Central memory CD8-positive, alpha-beta T cell (primary cell): Measurements from ENCODE around the gene GRID1.
"Not testable (repeated sequence)": the region's sequence is repeated elsewhere in the genome, so short reads cannot be mapped to it uniquely, and the experiment has no call there.

Source experiments
- ATAC-seq: fragments of 150-1000 bp; cut with Tn5 transposase; replicated peaks from 2 replicates; pipeline ENCODE4 v1.10.0; 2022; ENCODE audit warnings: mild to moderate bottlenecking, moderate FRiP score, moderate number of reproducible peaks; ENCODE audit not compliant: poor library complexity, severe bottlenecking; ENCODE audit errors: extremely low read depth
- DNase-seq, 2 donors: peaks; one replicate each; pipeline ENCODE4 v3.0.0; 2021; ENCODE audit warnings: low spot score in 2 of 2
- H3K27ac Mint-ChIP-seq: one replicate; pipeline ENCODE4 v1.8.0; 2022; ENCODE audit warnings: low read depth, mild to moderate bottlenecking, moderate library complexity, mixed read lengths
- H3K27me3 Mint-ChIP-seq: one replicate; pipeline ENCODE4 v1.8.0; 2022; ENCODE audit warnings: mixed read lengths
- H3K36me3 Mint-ChIP-seq: one replicate; pipeline ENCODE4 v1.8.0; 2022; ENCODE audit warnings: mild to moderate bottlenecking, moderate library complexity, mixed read lengths; ENCODE audit not compliant: insufficient read depth
- H3K4me1 Mint-ChIP-seq: one replicate; pipeline ENCODE4 v1.8.0; 2022; ENCODE audit warnings: mixed read lengths
- H3K4me3 Mint-ChIP-seq: one replicate; pipeline ENCODE4 v1.8.0; 2022; ENCODE audit warnings: mild to moderate bottlenecking, moderate library complexity, mixed read lengths
- H3K9me3 Mint-ChIP-seq: one replicate; pipeline ENCODE4 v1.8.0; 2022; ENCODE audit warnings: mixed read lengths

Gene GRID1

DNA sequence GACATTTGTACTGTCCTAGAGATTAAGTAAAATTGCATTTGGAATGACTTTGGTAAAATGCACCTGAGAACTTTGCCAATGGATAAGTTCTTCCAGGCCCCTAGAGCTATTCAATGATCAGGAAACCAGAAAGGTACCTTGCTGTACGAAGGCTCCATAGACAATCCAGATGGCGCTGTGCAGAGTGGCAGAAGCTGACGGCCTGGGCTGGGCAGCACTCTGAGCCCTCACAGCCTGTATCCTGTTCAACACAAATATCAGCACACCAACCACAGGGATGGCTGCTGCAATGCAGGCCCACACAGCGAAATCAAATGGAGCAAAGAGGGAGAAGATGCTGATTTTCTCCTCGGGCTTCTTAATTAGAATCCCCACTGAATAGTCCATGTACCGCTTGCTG is 642.4 kb downstream of the GRID1 start:
- Mint-ChIP-seq H3K9me3 (peaks cover 4% of the 10 kb centered on the region), H3K36me3 (no peaks in the 10 kb centered on the region), H3K27ac (no peak overlapping the region), H3K4me3 (no peak overlapping the region), H3K4me1 (no peaks in the 10 kb centered on the region), H3K27me3 (no peaks in the 10 kb centered on the region)
- DNase-seq = no peak
- no peak for ATAC-seq

DNA sequence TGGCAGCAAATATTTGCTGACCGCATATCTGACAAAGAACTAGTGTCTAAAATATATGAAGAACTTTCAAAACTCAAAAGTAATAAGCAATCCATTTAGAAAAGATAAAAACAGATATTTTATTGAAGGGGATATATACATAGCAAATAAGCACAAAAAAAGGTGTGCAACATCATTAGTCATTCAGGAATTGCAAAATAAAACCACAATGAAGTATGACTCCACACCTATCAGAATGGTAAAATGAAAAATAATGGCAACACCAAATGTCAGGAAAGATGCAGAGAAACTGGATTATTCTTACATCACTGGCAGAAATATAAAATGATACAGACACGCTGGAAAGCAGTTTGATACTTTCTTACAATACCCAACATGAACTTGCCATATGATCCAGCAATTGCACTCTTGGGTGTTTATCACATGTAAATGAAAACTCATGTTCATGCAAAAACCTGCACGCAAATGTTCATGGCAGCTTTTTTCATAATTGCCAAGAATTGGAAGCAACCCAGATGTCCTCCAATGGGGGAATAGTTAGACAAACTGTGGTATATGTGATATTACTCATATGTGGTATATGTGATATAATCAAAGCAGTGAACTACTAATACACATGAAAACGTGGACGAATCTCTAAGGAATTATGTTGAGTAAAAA is 645.5 kb downstream of the GRID1 start:
- Mint-ChIP-seq H3K27me3 (no peaks in the 10 kb centered on the region), H3K27ac (no peak overlapping the region), H3K4me1 (no peaks in the 10 kb centered on the region), H3K36me3 (no peaks in the 10 kb centered on the region), H3K9me3 (no peaks in the 10 kb centered on the region), H3K4me3 (no peak overlapping the region)
- DNase-seq (no peak), ATAC-seq (no peak)

DNA sequence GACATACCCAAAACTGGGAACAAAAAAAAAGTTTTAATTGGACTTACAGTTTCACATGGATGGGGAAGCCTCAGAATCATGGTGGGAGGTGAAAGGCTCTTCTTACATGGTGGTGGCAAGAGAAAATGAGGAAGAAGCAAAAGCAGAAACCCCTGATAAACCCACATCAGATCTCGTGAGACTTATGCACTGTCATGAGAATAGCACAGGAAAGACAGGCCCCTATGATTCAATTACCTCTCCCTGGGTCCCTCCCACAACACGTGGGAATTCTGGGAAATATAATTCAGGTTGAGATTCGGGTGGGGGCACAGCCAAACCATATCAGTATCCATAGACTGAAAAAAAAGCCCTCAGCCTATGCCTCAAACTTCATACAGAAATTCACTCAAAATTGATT is 647.2 kb downstream of the GRID1 start:
- no peak overlapping the region for H3K27ac Mint-ChIP-seq
- H3K27me3 Mint-ChIP-seq = no peaks in the 10 kb centered on the region
- no peaks in the 10 kb centered on the region for H3K36me3 Mint-ChIP-seq
- DNase-seq (no peak), ATAC-seq (no peak)
- H3K9me3 Mint-ChIP-seq = no peaks in the 10 kb centered on the region
- H3K4me1 Mint-ChIP-seq = no peaks in the 10 kb centered on the region
- H3K4me3 Mint-ChIP-seq = no peak overlapping the region

DNA sequence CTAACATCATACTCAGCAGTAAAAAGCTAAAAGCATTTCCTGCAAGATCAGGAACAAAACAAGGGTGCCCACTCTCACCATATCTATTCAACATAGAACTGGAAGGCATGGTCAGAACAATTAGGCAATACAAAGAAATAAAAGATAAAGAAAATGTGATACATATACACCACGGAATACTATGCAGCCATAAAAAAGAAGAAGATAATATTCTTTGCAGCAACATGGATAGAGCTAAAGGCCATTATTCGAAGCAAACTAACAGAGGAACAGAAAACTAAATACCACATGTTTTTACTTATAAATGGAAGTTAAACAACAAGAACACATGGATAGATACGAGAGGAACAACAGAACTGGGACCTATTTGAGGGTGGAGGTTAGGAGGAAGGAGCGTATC is 652.7 kb downstream of the GRID1 start:
- Mint-ChIP-seq H3K4me1 (no peaks in the 10 kb centered on the region), H3K4me3 (no peak overlapping the region), H3K9me3 (peaks cover 19% of the 10 kb centered on the region), H3K27me3 (no peaks in the 10 kb centered on the region), H3K36me3 (no peaks in the 10 kb centered on the region), H3K27ac (no peak overlapping the region)
- DNase-seq = no peak
- ATAC-seq = no peak

DNA sequence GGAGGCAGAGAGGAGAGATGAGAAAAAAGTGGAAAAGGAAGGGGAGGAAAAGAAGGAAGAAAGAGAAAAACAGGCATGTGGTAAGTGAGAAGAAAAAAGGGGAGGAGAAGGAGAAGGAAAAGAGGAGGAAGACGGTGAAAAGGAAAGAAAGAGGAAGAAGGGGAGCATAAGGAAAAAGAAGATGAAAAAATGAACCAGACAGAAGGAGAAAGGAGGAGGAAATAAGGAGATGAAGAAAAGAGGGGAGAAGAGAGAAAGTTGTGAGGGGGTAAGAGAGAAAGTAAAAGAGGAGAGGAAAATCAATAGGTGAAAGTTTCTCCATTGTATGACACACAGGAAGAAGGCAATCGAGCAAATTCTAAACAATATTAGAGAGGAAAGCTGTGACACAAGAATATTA is 663.8 kb downstream of the GRID1 start:
- ATAC-seq = no peak
- no peak for DNase-seq
- no peak overlapping the region for H3K27ac Mint-ChIP-seq

DNA sequence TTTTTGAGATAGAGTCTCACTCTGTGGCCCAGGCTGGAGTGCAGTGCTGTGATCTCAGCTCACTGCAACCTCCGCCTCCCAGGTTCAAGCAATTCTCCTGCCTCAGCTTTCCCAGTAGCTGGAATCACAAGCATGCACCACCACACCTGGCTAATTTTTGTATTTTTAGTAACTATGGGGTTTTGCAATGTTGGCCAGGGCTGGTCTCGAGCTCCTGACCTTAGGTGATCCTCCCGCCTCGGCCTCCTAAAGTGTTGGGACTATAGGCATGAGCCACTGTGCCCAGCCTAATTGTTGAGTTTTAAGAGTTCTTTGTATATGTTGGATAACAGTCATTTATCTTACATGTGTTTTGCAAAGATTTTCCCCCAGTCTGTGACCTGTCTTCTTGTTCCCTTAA is 667.5 kb downstream of the GRID1 start:
- ATAC-seq, H3K36me3 Mint-ChIP-seq, H3K4me3 Mint-ChIP-seq, H3K27ac Mint-ChIP-seq, H3K9me3 Mint-ChIP-seq, DNase-seq, H3K4me1 Mint-ChIP-seq: not testable (repeated sequence)
- H3K27me3 Mint-ChIP-seq = peaks cover 30% of the 10 kb centered on the region

More for the DNA sequence above, 663.8 kb downstream of the GRID1 start:
- Mint-ChIP-seq H3K36me3 (no peaks in the 10 kb centered on the region), H3K9me3 (no peaks in the 10 kb centered on the region), H3K27me3 (peaks cover 44% of the 10 kb centered on the region), H3K4me1 (no peaks in the 10 kb centered on the region), H3K4me3 (no peak overlapping the region)

DNA sequence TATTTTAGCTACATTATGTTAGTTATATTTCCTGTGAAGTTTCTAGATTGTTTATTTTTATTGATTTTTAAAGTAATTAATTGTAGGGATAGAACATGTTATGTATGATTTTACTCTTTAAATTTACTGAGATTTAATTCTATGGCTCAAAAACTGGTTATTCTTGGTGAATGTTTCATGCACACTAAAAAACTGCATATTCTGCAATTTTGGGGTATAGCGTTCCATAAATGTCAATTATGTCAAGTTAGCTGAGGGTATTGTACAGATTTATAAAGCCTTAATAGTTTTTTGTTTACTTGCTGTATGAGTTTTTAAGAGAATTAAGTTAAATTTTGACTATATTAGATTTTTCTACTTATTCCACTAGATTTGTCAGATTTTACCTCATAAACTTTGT is 669.7 kb downstream of the GRID1 start:
- no peaks in the 10 kb centered on the region for H3K36me3 Mint-ChIP-seq
- ATAC-seq (no peak), DNase-seq (no peak)
- peaks cover 12% of the 10 kb centered on the region for H3K9me3 Mint-ChIP-seq
- H3K4me3 Mint-ChIP-seq = no peak overlapping the region
- no peak overlapping the region for H3K27ac Mint-ChIP-seq
- no peaks in the 10 kb centered on the region for H3K4me1 Mint-ChIP-seq
- peaks cover 20% of the 10 kb centered on the region for H3K27me3 Mint-ChIP-seq

DNA sequence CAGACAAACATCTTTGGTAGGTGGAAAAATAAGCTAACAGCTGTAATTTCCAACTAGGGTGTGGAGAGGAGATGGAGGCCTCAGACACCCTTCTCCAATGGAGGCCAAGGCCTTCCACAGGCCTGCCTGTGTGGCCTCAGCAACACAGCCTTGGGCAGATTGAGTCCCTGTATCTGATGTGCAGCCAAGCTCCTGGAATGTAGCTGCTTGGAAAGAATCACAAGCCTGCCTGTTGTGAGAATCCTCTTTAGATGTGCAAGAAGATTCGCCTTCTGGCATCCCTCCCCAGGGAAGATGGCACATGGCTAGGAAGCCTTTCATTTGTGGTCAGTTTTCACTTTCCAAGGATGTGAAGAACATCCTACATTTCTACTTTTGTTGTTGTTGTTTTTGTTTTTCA is 684.0 kb downstream of the GRID1 start:
- Mint-ChIP-seq H3K27me3 (peaks cover 6% of the 10 kb centered on the region), H3K9me3 (no peaks in the 10 kb centered on the region)

DNA sequence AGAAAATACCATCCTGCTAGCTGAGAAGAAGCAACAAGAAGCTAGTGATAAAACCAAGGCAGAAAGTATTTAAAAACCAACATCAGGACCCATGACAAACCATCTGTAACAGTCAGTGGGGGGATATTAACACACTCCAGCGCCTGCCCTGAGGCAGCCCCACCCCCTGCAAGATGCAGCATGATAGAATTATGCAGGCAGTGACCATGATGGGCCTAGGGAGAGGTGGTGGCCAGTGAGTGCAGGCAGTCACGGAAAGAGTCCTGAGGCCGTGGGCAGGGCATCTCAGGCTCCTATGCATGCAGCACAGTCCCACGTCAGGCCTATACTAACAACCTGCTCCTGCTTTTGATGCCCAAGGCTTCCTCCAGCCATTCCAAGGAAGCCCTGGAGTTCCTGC is 686.9 kb downstream of the GRID1 start:
- Mint-ChIP-seq H3K27ac (no peak overlapping the region), H3K4me1 (no peaks in the 10 kb centered on the region)

More for the DNA sequence above, 684.0 kb downstream of the GRID1 start:
- DNase-seq (no peak), ATAC-seq (no peak)
- Mint-ChIP-seq H3K4me3 (no peak overlapping the region), H3K4me1 (no peaks in the 10 kb centered on the region), H3K27ac (no peak overlapping the region), H3K36me3 (no peaks in the 10 kb centered on the region)

DNA sequence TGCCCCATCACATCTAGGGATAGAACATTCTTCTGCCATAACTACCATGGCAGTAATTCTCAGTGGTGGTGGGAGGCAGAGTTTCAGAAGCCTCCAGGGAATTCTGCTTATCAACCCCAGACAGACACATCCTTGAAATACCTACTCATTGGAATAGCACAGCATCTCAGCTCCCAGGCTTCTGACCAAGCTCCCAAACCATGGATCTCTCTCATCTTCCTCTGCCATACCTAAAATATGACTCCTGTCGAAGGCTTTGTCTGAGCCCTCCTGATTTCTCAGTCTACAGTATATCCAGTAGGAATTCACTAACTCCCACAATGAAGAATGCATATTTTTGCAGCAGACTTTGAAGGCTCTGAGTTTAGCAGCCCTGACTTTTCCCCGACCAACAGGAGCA is 687.5 kb downstream of the GRID1 start:
- ATAC-seq = no peak
- Mint-ChIP-seq H3K27me3 (peaks cover 12% of the 10 kb centered on the region), H3K36me3 (no peaks in the 10 kb centered on the region), H3K4me1 (no peaks in the 10 kb centered on the region), H3K4me3 (no peak overlapping the region), H3K27ac (no peak overlapping the region), H3K9me3 (peaks cover 6% of the 10 kb centered on the region)
- no peak for DNase-seq

More for the DNA sequence above, 686.9 kb downstream of the GRID1 start:
- Mint-ChIP-seq H3K36me3 (no peaks in the 10 kb centered on the region), H3K4me3 (no peak overlapping the region), H3K27me3 (peaks cover 12% of the 10 kb centered on the region), H3K9me3 (peaks cover 6% of the 10 kb centered on the region)
- no peak for DNase-seq
- no peak for ATAC-seq

DNA sequence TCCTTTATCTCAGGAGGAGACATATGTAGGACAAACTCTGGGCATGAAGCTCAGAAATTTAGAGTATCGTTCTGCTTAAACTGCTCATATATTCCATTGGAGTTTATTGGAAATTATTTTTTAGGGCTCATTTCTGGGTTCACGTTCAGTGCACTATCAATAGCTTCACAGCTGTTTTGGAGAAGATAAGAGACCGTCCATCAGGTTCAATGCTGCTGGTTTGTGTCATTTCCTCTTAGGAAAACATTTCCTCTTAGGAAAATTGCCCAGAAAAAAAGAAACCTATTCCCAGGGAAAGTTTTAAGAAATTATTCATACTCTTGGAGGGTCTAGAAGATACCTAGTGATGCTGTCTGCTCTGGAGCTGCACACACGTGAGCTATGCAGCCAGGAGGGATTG is 691.7 kb downstream of the GRID1 start:
- Mint-ChIP-seq H3K36me3 (no peaks in the 10 kb centered on the region), H3K4me3 (no peak overlapping the region), H3K4me1 (no peaks in the 10 kb centered on the region), H3K27me3 (peaks cover 12% of the 10 kb centered on the region), H3K9me3 (peaks cover 12% of the 10 kb centered on the region), H3K27ac (no peak overlapping the region)
- DNase-seq = no peak
- ATAC-seq = no peak

DNA sequence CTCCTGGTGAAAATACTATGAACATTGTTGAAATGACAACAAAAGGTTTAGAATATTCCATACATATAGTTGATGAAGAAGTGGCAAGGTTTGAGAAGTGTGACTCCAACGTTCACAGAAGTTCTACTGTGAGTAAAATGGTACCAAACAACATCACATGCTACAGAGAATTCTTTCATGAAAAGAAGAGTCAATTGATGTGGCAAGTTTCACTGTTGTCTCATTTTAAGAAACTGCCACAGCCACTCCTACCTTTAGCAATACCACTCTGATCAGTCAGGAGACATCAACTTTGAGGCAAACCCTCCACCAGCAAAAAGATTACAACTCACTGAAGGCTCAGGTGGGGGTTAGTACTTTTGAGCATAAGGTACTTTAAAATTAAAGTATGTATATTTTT is 693.3 kb downstream of the GRID1 start:
- Mint-ChIP-seq H3K4me1 (no peaks in the 10 kb centered on the region), H3K4me3 (no peak overlapping the region), H3K27me3 (peaks cover 12% of the 10 kb centered on the region), H3K27ac (no peak overlapping the region), H3K9me3 (peaks cover 12% of the 10 kb centered on the region), H3K36me3 (no peaks in the 10 kb centered on the region)
- no peak for ATAC-seq
- no peak for DNase-seq

DNA sequence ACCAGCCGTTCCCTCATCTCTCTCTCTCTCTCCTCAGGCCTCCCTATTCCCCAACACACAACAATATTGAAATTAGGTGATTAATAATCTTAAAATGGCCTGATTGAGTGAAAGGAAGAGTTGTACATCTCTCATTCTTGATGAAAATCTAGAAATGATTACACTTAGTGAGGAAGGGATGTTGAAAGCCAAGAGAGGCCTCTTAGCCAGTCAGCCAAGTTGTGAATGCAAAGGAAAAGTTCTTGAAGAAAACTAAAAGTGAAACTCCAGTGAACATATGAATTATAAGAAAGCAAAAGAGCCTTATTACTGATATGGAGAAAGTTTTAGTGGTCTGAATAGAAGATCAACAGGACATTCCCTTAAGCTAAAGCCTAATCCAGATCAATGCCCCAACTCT is 695.1 kb downstream of the GRID1 start:
- Mint-ChIP-seq H3K9me3 (peaks cover 6% of the 10 kb centered on the region), H3K4me1 (no peaks in the 10 kb centered on the region), H3K4me3 (no peak overlapping the region), H3K36me3 (no peaks in the 10 kb centered on the region), H3K27ac (no peak overlapping the region), H3K27me3 (no peaks in the 10 kb centered on the region)
- no peak for DNase-seq
- ATAC-seq = no peak
